GM12892 (cell line): ENCODE measurements around the gene TYW1B.
"Not testable (repeated sequence)": the region's sequence is repeated elsewhere in the genome, so short reads cannot be mapped to it uniquely, and the experiment has no call there.

Experiments used
- DNase-seq: peaks from one replicate; pipeline ENCODE4 v3.0.0; 2011; ENCODE audit not compliant: insufficient read length
- FAIRE-seq: peaks from 2 replicates; lab custom pipeline; 2011; peaks lifted over from hg19 to GRCh38; lab: Jason Lieb, UNC
- POLR2A ChIP-seq: IDR thresholded peaks from 2 replicates; pipeline ENCODE4 v1.6.1; 2011; ENCODE audit warnings: low read depth, low read length, control low read depth
- POLR2AphosphoS5 ChIP-seq: IDR thresholded peaks from 2 replicates; pipeline ENCODE4 v1.6.1; 2011; ENCODE audit warnings: low read depth, low read length, control low read depth
- TAF1 ChIP-seq: IDR thresholded peaks from 2 replicates; pipeline ENCODE4 v1.6.1; 2011; ENCODE audit warnings: low read depth, mild to moderate bottlenecking, control low read depth, low read length, borderline replicate concordance

Gene TYW1B

GRCh38 chr7:72753781-72754180, 74.2 kb downstream of the TYW1B start:
- no peak for DNase-seq
- TF ChIP-seq POLR2A (no peak), POLR2AphosphoS5 (no peak), TAF1 (no peak)
- no peak for FAIRE-seq

GRCh38 chr7:72753229-72753628, 74.8 kb downstream of the TYW1B start:
- not testable (repeated sequence) for FAIRE-seq, DNase-seq

- DNase-seq (no peak), FAIRE-seq (no peak)
- TF ChIP-seq TAF1 (no peak), POLR2AphosphoS5 (no peak), POLR2A (no peak)
Measured at GRCh38 chr7:72751978-72752377, 76.0 kb downstream of the TYW1B start.

- FAIRE-seq = no peak
- DNase-seq = no peak
- TF ChIP-seq POLR2A = no peak
- TF ChIP-seq TAF1 = no peak
- TF ChIP-seq POLR2AphosphoS5 = no peak
Measured at GRCh38 chr7:72751378-72751777, 76.6 kb downstream of the TYW1B start.

GRCh38 chr7:72748649-72749048, 79.4 kb downstream of the TYW1B start:
- DNase-seq, FAIRE-seq: not testable (repeated sequence)

GRCh38 chr7:72744244-72744926, 83.6 kb downstream of the TYW1B start:
- DNase-seq = not testable (repeated sequence)
- peak; percentile 30 for FAIRE-seq

- not testable (repeated sequence) for FAIRE-seq, DNase-seq
Measured at GRCh38 chr7:72743801-72744200, 84.2 kb downstream of the TYW1B start.

GRCh38 chr7:72739716-72740115, 88.3 kb downstream of the TYW1B start:
- DNase-seq, FAIRE-seq: not testable (repeated sequence)

GRCh38 chr7:72735855-72736254, 92.1 kb downstream of the TYW1B start:
- not testable (repeated sequence) for DNase-seq, FAIRE-seq

GRCh38 chr7:72730815-72731214, 97.2 kb downstream of the TYW1B start:
- not testable (repeated sequence) for DNase-seq, FAIRE-seq

- peak; percentile 36 for FAIRE-seq
- not testable (repeated sequence) for DNase-seq
Measured at GRCh38 chr7:72730384-72730783, 97.6 kb downstream of the TYW1B start.

- DNase-seq, FAIRE-seq: not testable (repeated sequence)
Measured at GRCh38 chr7:72729130-72729529, 98.9 kb downstream of the TYW1B start.

- DNase-seq, FAIRE-seq: not testable (repeated sequence)
Measured at GRCh38 chr7:72722694-72723093, 105.3 kb downstream of the TYW1B start.

- FAIRE-seq, DNase-seq: not testable (repeated sequence)
Measured at GRCh38 chr7:72720890-72721289, 107.1 kb downstream of the TYW1B start.

- DNase-seq, FAIRE-seq: not testable (repeated sequence)
Measured at GRCh38 chr7:72717252-72717774, 110.7 kb downstream of the TYW1B start.

GRCh38 chr7:72711927-72712326, 116.1 kb downstream of the TYW1B start:
- DNase-seq, FAIRE-seq: not testable (repeated sequence)
